Dedifferentiated amniotic fluid mesenchymal stem cell (primary cell): ENCODE data around the gene C1QTNF12.

Source experiments
- DNase-seq: peaks from one replicate; pipeline ENCODE4 v3.0.0-alpha.2; 2016; ENCODE audit errors: extremely low spot score

The C1QTNF12 gene

DNA sequence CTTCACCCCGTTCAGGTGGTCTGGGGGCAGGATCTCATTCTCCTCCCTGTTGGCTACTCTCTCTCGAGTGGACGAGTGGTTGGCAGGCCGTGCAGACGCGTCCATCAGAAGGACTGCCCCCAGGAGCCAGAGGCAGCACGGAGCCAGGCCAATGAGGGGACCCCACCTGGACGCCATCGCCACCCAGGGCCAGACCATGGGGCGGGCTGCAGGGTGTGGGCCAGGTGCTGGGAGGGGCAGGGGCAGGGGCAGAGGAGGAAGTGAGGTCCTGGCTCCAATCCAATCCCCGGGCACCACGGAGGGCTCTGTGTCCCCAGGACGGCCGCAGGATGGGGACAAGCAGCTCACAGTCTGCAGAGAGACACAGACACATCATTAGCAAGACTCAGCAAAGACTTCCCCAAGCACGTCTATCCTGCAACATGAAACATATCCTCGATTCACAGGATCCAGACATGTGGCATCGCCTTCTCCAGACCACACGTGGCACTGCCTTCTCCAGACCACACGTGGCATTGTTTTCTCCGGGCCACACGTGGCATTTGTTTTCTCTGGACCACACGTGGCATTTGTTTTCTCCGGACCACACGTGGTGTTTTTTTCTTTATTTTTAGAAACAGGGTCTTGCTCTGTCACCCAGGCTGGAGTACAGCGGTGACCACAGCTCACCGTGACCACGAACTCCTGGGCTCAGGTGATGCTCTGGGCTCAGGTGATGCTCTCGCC is 17.8 kb downstream of the C1QTNF12 start:
- no peak for DNase-seq

DNA sequence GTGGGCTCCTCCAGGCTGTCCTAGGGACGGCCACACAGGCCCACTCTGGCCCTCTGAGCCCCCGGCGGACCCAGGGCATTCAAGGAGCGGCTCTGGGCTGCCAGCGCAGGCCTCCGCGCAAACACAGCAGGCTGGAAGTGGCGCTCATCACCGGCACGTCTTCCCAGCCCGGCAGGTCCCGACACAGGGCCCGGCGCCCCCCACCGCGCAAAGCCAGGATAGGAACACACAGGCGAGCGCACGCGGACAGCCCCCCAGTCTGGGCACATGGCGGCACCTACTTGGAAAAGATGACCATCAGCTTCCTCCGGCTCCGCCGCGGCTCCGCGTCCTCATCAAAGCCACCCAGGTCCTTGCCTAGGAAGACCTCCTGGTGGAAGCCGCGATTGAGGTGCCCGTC is 18.3 kb downstream of the C1QTNF12 start:
- DNase-seq, result no peak

DNA sequence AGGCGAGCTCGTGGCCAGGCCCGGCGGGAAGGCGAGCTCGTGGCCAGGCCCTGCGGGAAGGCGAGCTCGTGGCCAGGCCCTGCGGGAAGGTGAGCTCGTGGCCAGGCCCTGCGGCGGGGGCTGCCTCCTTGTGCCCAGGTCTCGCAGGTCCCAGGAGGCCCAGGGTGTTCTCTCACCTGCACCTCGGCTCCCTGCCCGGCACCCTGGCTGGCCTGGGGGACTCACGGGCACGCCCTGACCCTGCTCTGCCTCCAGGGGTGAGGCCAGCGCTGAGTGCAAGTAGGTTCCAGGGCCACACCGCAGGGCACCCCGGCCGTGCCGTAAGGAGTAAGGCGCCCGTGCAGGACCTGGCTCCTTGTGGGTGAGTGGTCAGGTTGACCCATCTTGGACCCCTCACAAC is 19.1 kb downstream of the C1QTNF12 start:
- no peak for DNase-seq

DNA sequence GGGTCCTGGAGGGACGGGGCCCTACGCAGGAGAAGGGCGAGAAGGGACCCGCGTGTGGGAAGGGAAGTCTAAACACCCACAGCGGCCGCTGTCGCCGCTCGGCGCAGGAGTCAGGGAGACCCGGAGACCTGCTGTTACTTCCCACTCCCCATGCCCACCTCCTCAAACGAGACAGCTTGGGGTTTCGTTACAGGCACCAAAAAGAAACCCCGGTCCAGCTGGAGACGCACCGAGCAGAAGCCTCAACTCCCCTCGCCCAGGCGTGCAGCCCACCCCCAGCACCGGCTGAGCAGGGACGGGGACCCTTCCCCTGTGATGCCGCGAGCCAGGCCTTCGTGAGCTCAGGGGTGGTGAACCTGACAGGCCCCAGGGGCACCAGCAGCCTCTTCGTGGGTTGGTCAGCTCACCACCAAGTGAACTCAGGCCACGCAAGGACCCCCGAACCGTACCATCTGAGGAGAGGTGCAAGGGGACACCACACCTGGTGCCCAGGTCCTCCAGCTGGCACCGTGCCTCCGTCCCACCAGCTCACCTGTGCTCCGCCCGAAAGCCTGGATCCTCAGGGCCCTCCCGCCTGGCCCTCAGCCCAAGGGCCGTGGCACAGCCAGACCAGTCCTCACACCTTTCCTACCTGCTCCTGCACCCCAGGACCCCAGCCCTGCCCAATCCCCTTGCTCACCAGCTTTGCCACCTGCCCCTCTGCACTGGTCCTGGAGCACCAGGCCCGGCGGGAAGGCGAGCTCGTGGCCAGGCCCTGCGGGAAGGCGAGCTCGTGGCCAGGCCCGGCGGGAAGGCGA is 19.8 kb downstream of the C1QTNF12 start:
- no peak for DNase-seq

- DNase-seq, result no peak
Measured at GRCh38 chr1:1225913-1226312, 20.6 kb downstream of the C1QTNF12 start.

- no peak for DNase-seq
Measured at GRCh38 chr1:1225238-1225845, 21.2 kb downstream of the C1QTNF12 start.

DNA sequence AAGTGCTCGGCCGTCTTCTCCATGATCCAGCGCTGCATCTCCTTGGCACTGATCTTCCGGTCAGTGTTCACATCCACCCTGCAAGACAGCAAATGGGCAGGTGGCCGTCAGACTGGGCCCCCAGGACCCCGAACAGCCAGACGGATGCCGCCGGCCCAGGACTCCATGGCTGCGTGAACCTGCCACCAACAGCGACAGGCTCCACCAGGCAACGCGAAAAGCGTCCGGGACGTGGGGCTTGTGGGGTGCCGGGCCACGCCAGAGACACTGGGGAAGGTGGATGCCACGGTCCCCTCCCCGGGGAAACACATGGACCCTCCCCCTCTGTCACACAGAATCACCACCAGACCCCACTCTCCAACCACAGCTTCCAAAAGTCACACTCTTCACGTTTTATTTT is 22.6 kb downstream of the C1QTNF12 start:
- no peak for DNase-seq

GRCh38 chr1:1223321-1223720 is 23.2 kb downstream of the C1QTNF12 start:
- no peak for DNase-seq

- DNase-seq, result no peak
Measured at GRCh38 chr1:1222575-1223225, 23.8 kb downstream of the C1QTNF12 start.

DNA sequence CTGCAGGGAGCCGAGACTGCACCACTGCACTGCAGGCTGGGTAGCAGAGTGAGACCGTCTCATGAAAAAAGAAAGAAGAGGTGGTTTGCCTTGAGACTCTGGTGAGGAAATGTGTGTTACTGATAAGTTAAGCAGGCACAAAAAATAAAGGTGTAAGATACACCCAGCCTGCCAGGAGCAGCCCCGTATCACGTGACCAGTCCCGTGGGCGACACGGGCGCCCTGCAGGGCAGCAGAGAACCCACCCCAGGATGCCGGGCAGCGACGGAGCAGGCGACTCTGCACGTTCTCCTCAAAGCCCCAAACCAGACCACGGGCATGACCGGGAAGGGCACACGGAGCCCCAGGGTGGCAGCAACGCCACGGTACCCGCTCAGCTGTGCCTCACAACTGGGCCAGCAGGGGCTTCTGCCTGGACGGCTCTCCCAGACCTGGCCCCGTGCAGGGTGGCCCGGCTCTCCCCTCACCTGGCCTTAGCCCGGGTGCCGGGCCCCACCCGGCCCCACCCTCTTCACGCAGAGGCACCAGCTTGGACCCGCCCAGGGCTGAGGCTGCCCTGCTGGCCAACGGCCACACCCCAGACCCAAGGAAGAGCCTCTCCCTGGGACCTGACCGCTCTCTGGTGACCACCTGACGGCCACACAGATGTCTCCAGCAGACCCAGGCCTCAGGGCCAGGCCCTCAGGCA is 24.5 kb downstream of the C1QTNF12 start:
- no peak for DNase-seq

- DNase-seq, result no peak
Measured at GRCh38 chr1:1220197-1220596, 26.3 kb downstream of the C1QTNF12 start.

GRCh38 chr1:1219341-1219740 is 27.2 kb downstream of the C1QTNF12 start:
- no peak for DNase-seq

DNA sequence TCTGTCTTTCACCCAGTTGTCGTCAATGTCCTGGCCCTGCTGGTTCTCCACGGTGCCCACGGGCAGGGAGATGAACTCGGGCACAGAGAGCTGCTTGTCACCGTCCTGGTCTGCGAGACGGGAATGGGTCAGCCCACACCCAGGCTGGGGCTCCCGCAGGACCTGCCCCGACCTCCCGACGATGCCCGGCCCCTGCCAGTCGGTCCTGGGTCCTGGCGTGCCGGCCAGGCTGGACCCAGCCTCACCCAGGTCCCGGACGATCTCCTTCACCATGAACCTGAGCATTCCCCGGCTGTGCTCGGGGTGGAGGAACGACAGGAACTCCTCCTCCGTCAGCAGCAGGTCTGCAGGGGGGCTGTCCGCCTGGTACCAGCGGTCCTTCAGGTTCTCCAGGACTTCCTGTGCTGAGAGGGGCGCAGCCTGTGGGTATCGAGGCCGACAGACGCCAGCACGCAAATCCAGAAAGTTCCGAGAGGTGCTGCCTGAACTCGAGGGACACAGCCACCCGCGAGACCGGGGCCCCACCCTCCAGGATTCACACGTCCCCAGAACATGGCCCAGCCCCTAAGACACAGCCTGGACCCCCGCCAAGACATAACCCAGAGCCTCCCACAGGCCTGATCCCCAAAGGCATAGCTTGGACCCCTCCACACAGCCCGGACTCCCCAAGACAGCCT is 27.9 kb downstream of the C1QTNF12 start:
- DNase-seq, result no peak

DNA sequence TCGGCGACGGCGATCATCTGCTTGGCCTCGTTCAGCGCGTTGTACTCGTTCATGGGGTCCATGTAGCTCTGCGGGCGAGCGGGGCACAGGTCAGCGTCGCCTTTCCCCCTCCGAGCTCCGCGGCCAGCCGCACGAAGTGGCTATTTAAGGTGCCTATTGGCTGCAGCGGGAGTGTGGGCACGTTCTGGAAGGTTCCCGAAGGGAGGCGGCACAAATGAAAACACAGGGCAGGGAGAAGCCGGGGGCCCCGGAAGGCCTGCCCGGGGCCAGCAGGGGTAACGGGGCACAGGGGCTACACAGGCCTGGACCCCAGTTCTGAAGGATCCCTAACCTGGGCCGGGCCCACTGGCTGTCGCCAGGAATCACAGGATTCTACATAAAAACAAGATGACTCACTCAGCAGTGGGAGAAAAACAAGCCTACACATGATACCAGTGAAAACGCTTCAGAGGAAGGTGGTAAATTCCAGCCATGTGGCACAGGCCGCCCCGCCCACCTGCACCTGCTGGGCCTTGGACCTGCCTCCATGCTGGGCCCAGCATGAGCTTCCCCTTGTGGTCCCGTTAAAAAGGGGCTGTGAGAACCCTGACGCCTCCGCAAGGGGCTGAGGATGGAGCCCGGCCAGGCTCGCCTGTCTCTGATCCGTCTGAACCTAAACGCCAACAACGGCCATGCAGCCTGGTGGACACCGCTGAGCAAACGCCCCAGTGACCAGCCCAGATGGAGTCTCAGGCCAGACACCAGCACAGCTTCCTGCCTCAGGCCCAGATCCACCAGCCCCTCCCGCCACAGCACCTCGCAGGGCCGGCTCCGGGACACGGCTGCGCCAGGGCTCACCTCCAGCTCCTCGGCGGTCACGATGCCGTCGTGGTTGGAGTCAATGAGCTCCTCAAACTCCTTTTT is 28.6 kb downstream of the C1QTNF12 start:
- DNase-seq, result no peak

DNA sequence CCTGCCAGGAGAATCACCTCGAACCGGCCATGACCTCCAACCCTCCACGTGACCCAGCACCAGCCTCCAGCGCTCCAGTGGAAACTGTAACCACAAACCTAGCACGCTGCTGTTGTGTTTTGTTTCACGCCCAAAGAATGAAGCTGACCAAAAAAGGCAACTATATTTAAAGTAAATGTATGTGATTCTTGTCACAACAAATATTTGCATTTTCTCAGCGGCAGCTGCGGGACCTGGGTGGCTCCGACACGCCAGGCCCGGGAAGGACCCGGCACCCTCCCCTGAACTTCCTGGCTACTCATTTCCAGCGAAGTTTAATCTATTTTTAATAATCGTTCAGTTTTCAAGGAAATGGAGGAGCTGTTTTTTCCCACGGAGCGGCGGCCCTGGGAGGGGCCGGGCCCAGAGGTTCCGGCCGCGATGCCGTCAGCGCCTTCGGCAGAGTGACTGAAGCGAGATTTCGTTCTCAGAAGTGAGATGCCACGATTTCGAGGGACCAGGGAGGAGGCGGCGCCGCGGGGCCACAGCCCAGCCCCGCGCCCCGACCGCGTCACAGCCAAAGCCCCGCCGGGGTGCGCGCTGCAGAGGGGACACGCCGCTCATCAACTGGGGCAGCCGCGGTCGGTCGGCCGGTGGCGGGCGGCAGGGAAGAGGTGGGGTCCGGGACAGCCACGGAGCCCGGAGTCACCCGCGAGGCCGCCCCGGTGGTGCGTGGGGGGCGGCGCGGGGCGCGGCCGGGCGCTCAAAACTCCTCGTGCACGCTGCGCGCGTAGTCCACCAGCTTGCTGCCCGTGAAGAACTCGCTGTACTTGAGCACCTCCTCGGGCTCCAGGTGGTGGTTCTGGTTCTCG is 29.5 kb downstream of the C1QTNF12 start:
- no peak for DNase-seq

DNA sequence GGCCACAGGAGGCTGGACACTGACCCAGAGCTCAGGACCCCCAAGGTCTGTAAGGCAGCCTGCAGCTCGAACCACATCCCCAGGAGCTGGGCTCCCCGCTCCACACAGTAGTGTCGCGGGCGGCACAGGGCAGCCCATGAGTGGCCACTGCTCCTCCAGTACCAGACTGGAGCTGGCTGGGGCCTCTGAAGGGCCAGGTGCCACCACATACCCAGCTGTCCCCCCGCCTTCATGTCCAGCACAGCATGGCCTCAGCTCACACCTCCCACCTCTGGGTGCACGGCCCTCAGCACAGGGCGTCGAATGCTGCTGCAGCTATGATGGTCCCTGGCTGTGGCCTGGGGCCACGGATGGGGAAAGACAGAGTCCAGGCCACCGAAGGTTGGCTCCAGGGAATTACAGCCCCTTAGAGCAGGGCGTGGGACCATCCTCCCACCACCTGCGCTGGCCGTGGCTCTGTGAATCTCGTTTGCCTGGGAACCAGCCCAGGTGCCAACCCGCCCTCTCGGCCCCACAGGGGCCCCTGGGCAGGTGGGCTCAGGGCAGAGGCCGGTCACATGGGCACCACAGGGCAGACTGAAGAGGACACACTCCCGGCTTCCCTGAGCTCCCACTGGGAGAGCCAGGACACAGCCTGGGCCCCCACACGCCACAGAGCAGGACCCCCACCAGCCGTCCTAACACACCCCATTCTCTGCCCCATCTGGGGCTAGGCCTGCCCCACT is 30.5 kb downstream of the C1QTNF12 start:
- no peak for DNase-seq

DNA sequence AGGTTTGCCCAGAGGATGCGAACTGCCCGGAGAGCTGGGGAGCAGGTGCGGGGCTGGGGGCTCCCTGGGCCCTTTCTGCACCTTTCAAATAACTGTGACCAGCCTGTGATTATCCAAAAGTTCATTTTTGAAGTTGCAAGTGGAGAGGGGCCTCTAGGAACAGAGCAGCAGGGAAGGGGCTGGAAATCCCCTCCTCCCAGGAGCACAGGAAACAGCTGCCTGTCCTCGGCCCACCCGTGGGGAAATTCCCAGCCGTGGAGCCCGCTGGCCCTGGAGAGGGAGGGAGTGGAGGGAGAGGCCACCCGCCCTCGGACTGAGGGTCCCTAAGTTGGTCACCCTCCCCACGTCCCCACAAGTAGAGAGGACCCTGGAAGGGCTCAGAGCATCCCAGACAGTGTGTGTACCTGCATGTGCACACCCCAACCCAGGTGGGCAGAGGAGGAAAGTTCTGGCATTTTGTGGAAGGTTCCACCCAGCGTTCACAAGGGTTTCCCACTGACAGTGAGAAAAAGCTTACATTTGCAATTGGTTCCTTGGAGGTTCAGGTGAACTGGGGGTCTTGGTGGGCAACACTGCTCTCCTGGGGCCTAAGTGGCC is 31.3 kb downstream of the C1QTNF12 start:
- DNase-seq, result no peak
